Measurements from ENCODE around the gene DNER.

GRCh38 chr2:229376866-229377265, 337.5 kb downstream of the DNER start:
- TF ChIP-seq POLR2A (IDR thresholded peaks at IDR 0.05), result no peak
- TF ChIP-seq CTCF (IDR thresholded peaks at IDR 0.05 in 4 of 5, conservative IDR thresholded peaks at IDR 0.05 in 1 of 5), result no peak

All from gastrocnemius medialis (tissue), 4 donors.